SK-N-SH treated with all-trans-retinoic acid at 6 μM for 48 hours (cell line): ENCODE results near the gene SKI.
A peak's percentile ranks its signal among the peaks of the same experiment; 100 is the strongest.

Experiments
- ATAC-seq: fragments of 200-7000 bp; cut with Tn5 transposase; 3 replicates; pipeline ENCODE4 v1.9.1; 2020; ENCODE audit warnings: mild to moderate bottlenecking, moderate library complexity
- ARNTL ChIP-seq: fragments of 450-650 bp; formaldehyde crosslinking; IDR thresholded peaks from 2 replicates; pipeline ENCODE4 v1.5.0; 2020; ENCODE audit warnings: low read depth, mild to moderate bottlenecking, moderate library complexity, borderline replicate concordance
- BACH2 ChIP-seq: fragments of 250-450 bp; sonication (Bioruptor Pico); IDR thresholded peaks from 2 replicates; pipeline ENCODE4 v1.9.0; 2021; ENCODE audit warnings: mild to moderate bottlenecking, borderline replicate concordance
- CREB5 ChIP-seq: fragments of 250-450 bp; sonication (Bioruptor Pico); IDR thresholded peaks from 2 replicates; pipeline ENCODE4 v1.5.1; 2020; ENCODE audit warnings: low read depth, mild to moderate bottlenecking, moderate library complexity
- CSDC2 ChIP-seq: fragments of 250-450 bp; sonication (Bioruptor Pico); IDR thresholded peaks from 2 replicates; pipeline ENCODE4 v1.5.0; 2020; ENCODE audit warnings: mild to moderate bottlenecking, moderate library complexity
- CSRNP3 ChIP-seq: fragments of 250-450 bp; sonication (Bioruptor Pico); IDR thresholded peaks from 2 replicates; pipeline ENCODE4 v1.5.1; 2021; ENCODE audit warnings: mild to moderate bottlenecking, moderate library complexity
- ESRRG ChIP-seq: fragments of 250-450 bp; sonication (Bioruptor Pico); IDR thresholded peaks from 2 replicates; pipeline ENCODE4 v1.6.1; 2021; ENCODE audit warnings: mild to moderate bottlenecking
- GLIS3 ChIP-seq: fragments of 250-450 bp; sonication (Bioruptor Pico); IDR thresholded peaks from 2 replicates; pipeline ENCODE4 v1.5.0; 2020; ENCODE audit warnings: mild to moderate bottlenecking, moderate library complexity
- ISL1 ChIP-seq: fragments of 250-450 bp; sonication (Bioruptor Pico); IDR thresholded peaks from 2 replicates; pipeline ENCODE4 v2.1.2; 2022; ENCODE audit warnings: mild to moderate bottlenecking, moderate library complexity
- OSR1 ChIP-seq: fragments of 250-450 bp; sonication (Bioruptor Pico); IDR thresholded peaks from 2 replicates; pipeline ENCODE4 v1.8.0; 2022; ENCODE audit warnings: moderate library complexity, mild to moderate bottlenecking, inconsistent platforms
- PATZ1 ChIP-seq: fragments of 250-450 bp; sonication (Bioruptor Pico); IDR thresholded peaks from 2 replicates; pipeline ENCODE4 v1.8.0; 2020; ENCODE audit warnings: mild to moderate bottlenecking, moderate library complexity, borderline replicate concordance
- POU6F1 ChIP-seq: fragments of 250-450 bp; sonication (Bioruptor Pico); IDR thresholded peaks from 2 replicates; pipeline ENCODE4 v1.8.0; 2021; ENCODE audit warnings: low read depth, mild to moderate bottlenecking, moderate library complexity, borderline replicate concordance
- PPARA ChIP-seq: fragments of 250-450 bp; sonication (Bioruptor Pico); IDR thresholded peaks from 2 replicates; pipeline ENCODE4 v1.5.0; 2020; ENCODE audit warnings: mild to moderate bottlenecking, borderline replicate concordance
- SNAI2 ChIP-seq: fragments of 250-450 bp; sonication (Bioruptor Pico); IDR thresholded peaks from 2 replicates; pipeline ENCODE4 v1.5.0; 2020; ENCODE audit warnings: mild to moderate bottlenecking, moderate library complexity
- TCF4 ChIP-seq: fragments of 250-450 bp; sonication (Bioruptor Pico); IDR thresholded peaks from 2 replicates; pipeline ENCODE4 v1.8.0; 2021; ENCODE audit warnings: mild to moderate bottlenecking, moderate library complexity, borderline replicate concordance
- TOX ChIP-seq: fragments of 250-450 bp; sonication (Bioruptor Pico); IDR thresholded peaks from 2 replicates; pipeline ENCODE4 v1.8.0; 2021; ENCODE audit warnings: mild to moderate bottlenecking, moderate library complexity, borderline replicate concordance
- TSHZ2 ChIP-seq: fragments of 250-450 bp; sonication (Bioruptor Pico); IDR thresholded peaks from 2 replicates; pipeline ENCODE4 v1.5.0; 2020; ENCODE audit warnings: mild to moderate bottlenecking, moderate library complexity
- ZC3H10 ChIP-seq: fragments of 250-450 bp; sonication (Bioruptor Pico); IDR thresholded peaks from 2 replicates; pipeline ENCODE4 v1.5.1; 2021; ENCODE audit warnings: mild to moderate bottlenecking, moderate library complexity
- ZFP3 ChIP-seq: fragments of 250-450 bp; sonication (Bioruptor Pico); IDR thresholded peaks from 2 replicates; pipeline ENCODE4 v1.5.0; 2020; ENCODE audit warnings: mild to moderate bottlenecking, moderate library complexity
- ZFP30 ChIP-seq: fragments of 450-650 bp; formaldehyde crosslinking; IDR thresholded peaks from 2 replicates; pipeline ENCODE4 v1.5.0; 2022; ENCODE audit warnings: mild to moderate bottlenecking, moderate library complexity
- ZNF565 ChIP-seq: fragments of 450-650 bp; formaldehyde crosslinking; conservative IDR thresholded peaks from 2 replicates; pipeline ENCODE4 v1.5.0; 2020; ENCODE audit warnings: low read depth, mild to moderate bottlenecking, moderate library complexity
- ZNF70 ChIP-seq: fragments of 450-650 bp; formaldehyde crosslinking; IDR thresholded peaks from 2 replicates; pipeline ENCODE4 v1.5.0; 2020; ENCODE audit warnings: mild to moderate bottlenecking, moderate library complexity
- ZNF8 ChIP-seq: fragments of 450-650 bp; formaldehyde crosslinking; IDR thresholded peaks from 2 replicates; pipeline ENCODE4 v1.5.0; 2020; ENCODE audit warnings: mild to moderate bottlenecking, moderate library complexity

Gene SKI

GRCh38 chr1:2308844-2309243, 80.7 kb downstream of the SKI start:
- TF ChIP-seq TCF4 (no peak), TSHZ2 (CRISPR knock-in tag) (no peak), CSRNP3 (CRISPR knock-in tag) (no peak), TOX (no peak), BACH2 (CRISPR knock-in tag) (no peak), ZFP3 (CRISPR knock-in tag) (no peak), ZNF70 (CRISPR knock-in tag) (no peak), ISL1 (no peak), PATZ1 (CRISPR knock-in tag) (no peak), ZNF565 (no peak)
- TF ChIP-seq, all 23 proteins: peak for 0
- ATAC-seq, result no peak

GRCh38 chr1:2310332-2311183, 82.4 kb downstream of the SKI start:
- TF ChIP-seq CSDC2 (CRISPR knock-in tag), result no peak
- no peak for TF ChIP-seq TCF4
- TF ChIP-seq, all 23 proteins: peak for 0
- ATAC-seq, result no peak

- TF ChIP-seq ZNF70 (CRISPR knock-in tag) (no peak), OSR1 (CRISPR knock-in tag) (no peak), ZC3H10 (CRISPR knock-in tag) (no peak), CSRNP3 (CRISPR knock-in tag) (no peak), GLIS3 (CRISPR knock-in tag) (no peak), ZFP3 (CRISPR knock-in tag) (no peak), POU6F1 (no peak), ZNF565 (no peak), BACH2 (CRISPR knock-in tag) (no peak), ISL1 (no peak), SNAI2 (CRISPR knock-in tag) (no peak), ZNF8 (CRISPR knock-in tag) (no peak), TCF4 (no peak), ESRRG (CRISPR knock-in tag) (no peak), ARNTL (CRISPR knock-in tag) (no peak), CREB5 (CRISPR knock-in tag) (no peak), ZFP30 (no peak), PPARA (CRISPR knock-in tag) (no peak), CSDC2 (CRISPR knock-in tag) (no peak), TOX (no peak)
- peak; percentile 14 for ATAC-seq
Measured at GRCh38 chr1:2311184-2312032, 83.3 kb downstream of the SKI start.
